ENCODE results near the gene FOXQ1.

The FOXQ1 gene

GRCh38 chr6:1363729-1364572, 52.1 kb downstream of the FOXQ1 start:
- DNase-seq (ENCODE audit: low read depth in 3 of 3): no peak
